Fibroblast of lung (primary cell): ENCODE results near the gene EXOSC10. TPM values are rescaled to one million over a fixed set of nuclear protein-coding genes. Genes with fewer than 3 reads are reported as not detected.

Experiments used
- DNase-seq, 2 donors: peaks; one replicate each; pipeline versions ENCODE4 v3.0.0 to v3.0.0-alpha.2; 2010; ENCODE audit warnings: low read depth in 2 of 2
- H2AFZ ChIP-seq: 2 replicates; pipeline ENCODE4 v1.5.1; 2012; ENCODE audit warnings: low read length, control low read depth, inconsistent platforms
- H3K27ac ChIP-seq: 2 replicates; pipeline ENCODE4 v1.5.1; 2011; ENCODE audit warnings: low read length, control low read depth; ENCODE audit not compliant: insufficient read depth
- H3K27me3 ChIP-seq: 2 replicates; pipeline ENCODE4 v1.5.1; 2011; ENCODE audit warnings: mild to moderate bottlenecking, low read length; ENCODE audit not compliant: control insufficient read depth, insufficient read depth
- H3K36me3 ChIP-seq: 2 replicates; pipeline ENCODE4 v1.5.1; 2011; ENCODE audit warnings: low read length; ENCODE audit not compliant: control insufficient read depth, insufficient read depth
- H3K4me1 ChIP-seq: 2 replicates; pipeline ENCODE4 v1.5.1; 2011; ENCODE audit warnings: low read length; ENCODE audit not compliant: control insufficient read depth, insufficient read depth; ENCODE audit errors: extremely low read depth
- H3K4me2 ChIP-seq: 2 replicates; pipeline ENCODE4 v1.5.1; 2011; ENCODE audit warnings: low read length, control low read depth; ENCODE audit not compliant: insufficient read depth; ENCODE audit errors: extremely low read depth
- H3K4me3 ChIP-seq, 4 experiments: fragments of 200-600 bp in 1 of 4; sonication (generic) in 1 of 4; replicated peaks in 1 of 4; 2 replicates each; pipeline ENCODE4 v1.5.1; 2011 to 2016; ENCODE audit warnings: low read length in 4 of 4, low read depth in 3 of 4, mild to moderate bottlenecking in 3 of 4, control low read depth in 2 of 4, inconsistent platforms in 1 of 4, mixed read lengths in 1 of 4; ENCODE audit not compliant: insufficient read depth in 1 of 4; ENCODE audit errors: control extremely low read depth in 1 of 4
- H3K79me2 ChIP-seq: 2 replicates; pipeline ENCODE4 v1.5.1; 2012; ENCODE audit warnings: mild to moderate bottlenecking, low read length, inconsistent platforms; ENCODE audit not compliant: control insufficient read depth, insufficient read depth
- H3K9ac ChIP-seq: 2 replicates; pipeline ENCODE4 v1.5.1; 2011; ENCODE audit warnings: mild to moderate bottlenecking, low read length, control low read depth; ENCODE audit not compliant: insufficient read depth
- H3K9me3 ChIP-seq: 2 replicates; pipeline ENCODE4 v1.5.1; 2012; ENCODE audit warnings: low read depth, low read length; ENCODE audit not compliant: control insufficient read depth, insufficient read depth
- H4K20me1 ChIP-seq: 2 replicates; pipeline ENCODE4 v1.5.1; 2011; ENCODE audit warnings: low read length; ENCODE audit not compliant: control insufficient read depth, insufficient read depth; ENCODE audit errors: extremely low read depth
- CTCF ChIP-seq, 2 donors: IDR thresholded peaks in 1 of 2; conservative IDR thresholded peaks in 1 of 2; 1 replicate in 1 of 2; 2 replicates in 1 of 2; pipeline ENCODE4 v1.5.1; 2011 to 2012; ENCODE audit warnings: low read length in 2 of 2, control low read depth in 1 of 2, inconsistent platforms in 1 of 2, low read depth in 1 of 2, mild to moderate bottlenecking in 1 of 2
- EZH2 ChIP-seq: IDR thresholded peaks from 2 replicates; pipeline ENCODE4 v1.5.1; 2012; ENCODE audit warnings: low read length, control low read depth, mild to moderate bottlenecking; ENCODE audit errors: missing control alignments
- polyA plus RNA-seq, 2 donors: library from polyadenylated mRNA; depleted of rRNA in 1 of 2; stranded (reverse) in 1 of 2; unstranded in 1 of 2; fragments of >200 nt; gene quantifications; 2 replicates each; pipeline ENCODE4 v1.2.1, GENCODE V29; 2011 to 2012; ENCODE audit warnings: missing spikeins in 1 of 2
- total RNA-seq: library from RNA; depleted of rRNA; stranded (reverse); fragments of >200 nt; gene quantifications from 2 replicates; pipeline ENCODE4 v1.2.1, GENCODE V29; 2014

Gene EXOSC10
- total and polyA plus RNA-seq, 2 donors (not counting 1 experiment from before 2014, with no cell fraction given), result 36.2 to 56.3 TPM

- Histone ChIP-seq H3K27me3 (no peaks in the 10 kb centered on the region), H3K36me3 (no peaks in the 10 kb centered on the region), H3K9ac (no peak overlapping the region), H3K79me2 (no peaks in the 10 kb centered on the region), H3K4me1 (no peaks in the 10 kb centered on the region), H4K20me1 (no peaks in the 10 kb centered on the region), H2AFZ (no peak overlapping the region), H3K9me3 (no peaks in the 10 kb centered on the region), H3K27ac (no peak overlapping the region), H3K4me2 (no peak overlapping the region), H3K4me3 (no peak overlapping the region)
- no peak for DNase-seq
- TF ChIP-seq EZH2, result no peak
- TF ChIP-seq CTCF (conservative IDR thresholded peaks at IDR 0.05 in 1 of 2, IDR thresholded peaks at IDR 0.05 in 1 of 2; ENCODE audit: low read depth in 1 of 2, low read length in 2 of 2), result no peak
These were observed 67.9 kb downstream of the EXOSC10 start for GRCh38 chr1:11031624-11032262.

- Histone ChIP-seq H3K27me3 (no peaks in the 10 kb centered on the region), H3K9ac (no peak overlapping the region), H3K27ac (no peak overlapping the region), H3K4me2 (no peak overlapping the region), H3K4me1 (no peaks in the 10 kb centered on the region), H3K79me2 (no peaks in the 10 kb centered on the region), H3K4me3 (no peak overlapping the region), H3K9me3 (no peaks in the 10 kb centered on the region), H3K36me3 (peaks cover 5% of the 10 kb centered on the region), H2AFZ (no peak overlapping the region), H4K20me1 (no peaks in the 10 kb centered on the region)
- TF ChIP-seq EZH2 (no peak), CTCF (conservative IDR thresholded peaks at IDR 0.05 in 1 of 2, IDR thresholded peaks at IDR 0.05 in 1 of 2; ENCODE audit: low read depth in 1 of 2, low read length in 2 of 2) (no peak)
- DNase-seq, result no peak
These were observed 68.8 kb downstream of the EXOSC10 start for GRCh38 chr1:11030865-11031264.

GRCh38 chr1:11028018-11028417, 71.7 kb downstream of the EXOSC10 start:
- no peak overlapping the region for H3K4me3 ChIP-seq
- no peak overlapping the region for H3K4me2 ChIP-seq
- no peak overlapping the region for H3K27ac ChIP-seq
- H2AFZ ChIP-seq, result no peak overlapping the region
- H4K20me1 ChIP-seq, result no peaks in the 10 kb centered on the region
- TF ChIP-seq CTCF (conservative IDR thresholded peaks at IDR 0.05 in 1 of 2, IDR thresholded peaks at IDR 0.05 in 1 of 2; ENCODE audit: low read depth in 1 of 2, low read length in 2 of 2) (no peak), EZH2 (no peak)
- no peak overlapping the region for H3K9ac ChIP-seq
- H3K36me3 ChIP-seq, result peaks cover 5% of the 10 kb centered on the region
- H3K4me1 ChIP-seq, result no peaks in the 10 kb centered on the region
- no peaks in the 10 kb centered on the region for H3K79me2 ChIP-seq
- no peak for DNase-seq
- no peaks in the 10 kb centered on the region for H3K27me3 ChIP-seq
- H3K9me3 ChIP-seq, result no peaks in the 10 kb centered on the region
